Activated T-helper 1 cell treated with Interleukin-2 at 50 U/mL for 16 hours (primary cell): ENCODE data around the gene SIRT3.

Source experiments
- DNase-seq: peaks from one replicate; pipeline ENCODE4 v3.0.0-alpha.2; 2020; ENCODE audit warnings: low read depth

Gene SIRT3

GRCh38 chr11:215581-216037, 20.5 kb downstream of the SIRT3 start:
- no peak for DNase-seq

GRCh38 chr11:214083-214482, 22.1 kb downstream of the SIRT3 start:
- DNase-seq, result no peak

- DNase-seq, result no peak
Measured at GRCh38 chr11:213111-213510, 23.0 kb downstream of the SIRT3 start.

- no peak for DNase-seq
Measured at GRCh38 chr11:212150-213100, 23.7 kb downstream of the SIRT3 start.

- no peak for DNase-seq
Measured at GRCh38 chr11:211741-212140, 24.4 kb downstream of the SIRT3 start.

- DNase-seq, result no peak
Measured at GRCh38 chr11:211295-211694, 24.8 kb downstream of the SIRT3 start.

- DNase-seq, result no peak
Measured at GRCh38 chr11:210803-211180, 25.4 kb downstream of the SIRT3 start.

GRCh38 chr11:210122-210802, 25.9 kb downstream of the SIRT3 start:
- DNase-seq, result no peak

- no peak for DNase-seq
Measured at GRCh38 chr11:209275-210121, 26.6 kb downstream of the SIRT3 start.

GRCh38 chr11:208917-209260, 27.3 kb downstream of the SIRT3 start:
- DNase-seq, result no peak

GRCh38 chr11:208181-208916, 27.8 kb downstream of the SIRT3 start:
- DNase-seq, result peak; percentile 76

- no peak for DNase-seq
Measured at GRCh38 chr11:207863-208180, 28.3 kb downstream of the SIRT3 start.

GRCh38 chr11:207208-207862, 28.8 kb downstream of the SIRT3 start, which contains the start of the genes BET1L and RIC8A:
BET1L (minus strand) TSS chr11:207399; CDS start chr11:207321, 78 bp downstream.
RIC8A (plus strand) TSS chr11:207708; CDS start chr11:208855, 1,147 bp downstream.
- DNase-seq, result peak; percentile 94

GRCh38 chr11:206526-207207, 29.5 kb downstream of the SIRT3 start:
- peak; percentile 9 for DNase-seq

GRCh38 chr11:206002-206384, 30.1 kb downstream of the SIRT3 start:
- no peak for DNase-seq

- DNase-seq, result no peak
Measured at GRCh38 chr11:205221-206001, 30.7 kb downstream of the SIRT3 start.

GRCh38 chr11:204587-205109, 31.5 kb downstream of the SIRT3 start:
- DNase-seq, result no peak

GRCh38 chr11:203945-204586, 32.1 kb downstream of the SIRT3 start:
- no peak for DNase-seq
